MM.1S (cell line): ENCODE results near the gene LATS1.
"Not testable (repeated sequence)": the region's sequence is repeated elsewhere in the genome, so short reads cannot be mapped to it uniquely, and the experiment has no call there.

Experiments
- DNase-seq: peaks from one replicate; pipeline ENCODE4 v3.0.0-alpha.2; 2015
- H2AFZ ChIP-seq: fragments of 300-600 bp; sonication (generic); 2 replicates; pipeline ENCODE4 v1.6.0; 2016; ENCODE audit warnings: antibody characterized with exemption, low read length
- H3F3A ChIP-seq: fragments of 300-600 bp; sonication (generic); 2 replicates; pipeline ENCODE4 v1.6.1; 2016; ENCODE audit warnings: mild to moderate bottlenecking, antibody characterized with exemption, low read length, moderate library complexity, mixed read lengths; ENCODE audit not compliant: insufficient read depth
- H3K27ac ChIP-seq: fragments of 300-600 bp; sonication (generic); 2 replicates; pipeline ENCODE4 v1.5.1; 2016; ENCODE audit warnings: mild to moderate bottlenecking, low read length
- H3K27me3 ChIP-seq: fragments of 300-600 bp; sonication (generic); replicated peaks from 2 replicates; pipeline ENCODE4 v1.6.0; 2016; ENCODE audit warnings: low read length; ENCODE audit not compliant: insufficient read depth
- H3K36me3 ChIP-seq: fragments of 300-600 bp; sonication (generic); replicated peaks from 2 replicates; pipeline ENCODE4 v1.6.1; 2016; ENCODE audit warnings: mild to moderate bottlenecking, low read length, mixed read lengths; ENCODE audit not compliant: insufficient read depth
- H3K4me1 ChIP-seq: fragments of 300-600 bp; sonication (generic); 2 replicates; pipeline ENCODE4 v1.6.1; 2016; ENCODE audit warnings: low read length, mixed read lengths
- H3K4me2 ChIP-seq: fragments of 300-600 bp; sonication (generic); 2 replicates; pipeline ENCODE4 v1.6.0; 2016; ENCODE audit warnings: low read depth, low read length
- H3K4me3 ChIP-seq: fragments of 300-600 bp; sonication (generic); 2 replicates; pipeline ENCODE4 v1.5.1; 2016; ENCODE audit warnings: low read length, mixed read lengths
- H3K79me2 ChIP-seq: fragments of 300-600 bp; sonication (generic); 2 replicates; pipeline ENCODE4 v1.6.1; 2016; ENCODE audit warnings: mixed run types, low read length, mixed read lengths
- H3K9ac ChIP-seq: fragments of 300-600 bp; sonication (generic); 2 replicates; pipeline ENCODE4 v1.6.1; 2016; ENCODE audit warnings: low read length, mixed read lengths
- H3K9me2 ChIP-seq: fragments of 300-600 bp; sonication (generic); replicated peaks from 2 replicates; pipeline ENCODE4 v1.6.1; 2016; ENCODE audit warnings: mild to moderate bottlenecking, low read length, mixed read lengths; ENCODE audit not compliant: insufficient read depth
- H3K9me3 ChIP-seq: fragments of 300-600 bp; sonication (generic); replicated peaks from 2 replicates; pipeline ENCODE4 v1.6.1; 2016; ENCODE audit warnings: mild to moderate bottlenecking, low read length, mixed read lengths; ENCODE audit not compliant: insufficient read depth
- H4K20me1 ChIP-seq: fragments of 300-600 bp; sonication (generic); 2 replicates; pipeline ENCODE4 v1.6.1; 2016; ENCODE audit warnings: mild to moderate bottlenecking, low read length, moderate library complexity, mixed read lengths; ENCODE audit not compliant: insufficient read depth
- CTCF ChIP-seq: fragments of 300-600 bp; sonication (generic); IDR thresholded peaks from 2 replicates; pipeline ENCODE4 v1.5.1; 2016; ENCODE audit warnings: antibody characterized with exemption, low read length, mixed read lengths
- EZH2 ChIP-seq: fragments of 300-600 bp; sonication (generic); optimal IDR thresholded peaks from 2 replicates; pipeline ENCODE3; 2017; ENCODE audit warnings: low read depth, mild to moderate bottlenecking, antibody characterized with exemption, low read length, mixed read lengths
- EZH2phosphoT487 ChIP-seq: fragments of 300-600 bp; sonication (generic); IDR thresholded peaks from 2 replicates; pipeline ENCODE4 v1.6.1; 2018; ENCODE audit warnings: antibody characterized with exemption, low read length

The LATS1 gene

DNA sequence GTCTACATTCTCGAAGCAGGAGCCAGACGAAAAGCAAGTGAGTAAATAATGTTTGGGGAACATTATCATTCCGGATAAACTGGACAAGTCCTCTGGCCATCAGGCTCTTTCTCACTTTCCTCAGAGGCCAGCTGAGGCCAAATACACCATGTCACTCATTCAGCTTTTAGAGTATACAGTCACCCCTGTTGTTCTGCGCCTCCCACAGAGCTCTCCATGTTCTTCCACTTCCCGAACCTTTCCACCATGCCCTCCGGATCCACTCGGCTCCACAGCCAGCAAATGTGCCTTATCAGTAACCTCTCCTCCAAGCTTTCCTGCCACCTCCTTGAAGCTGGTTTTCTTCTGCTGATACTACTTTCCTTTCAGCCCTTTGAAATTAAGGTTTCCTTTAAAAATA, 31.7 kb downstream of the LATS1 start:
- Histone ChIP-seq H3K9me2 (no peaks in the 10 kb centered on the region), H3K9ac (no peak overlapping the region), H3F3A (no peaks in the 10 kb centered on the region), H3K27me3 (no peaks in the 10 kb centered on the region), H3K4me3 (no peak overlapping the region), H2AFZ (no peak overlapping the region), H3K4me2 (no peak overlapping the region), H3K9me3 (no peaks in the 10 kb centered on the region), H4K20me1 (no peaks in the 10 kb centered on the region), H3K27ac (no peak overlapping the region), H3K4me1 (no peaks in the 10 kb centered on the region), H3K79me2 (no peaks in the 10 kb centered on the region), H3K36me3 (no peaks in the 10 kb centered on the region)
- no peak for DNase-seq
- TF ChIP-seq EZH2phosphoT487 (no peak), CTCF (no peak), EZH2 (no peak)

GRCh38 chr6:149683256-149683859, 34.5 kb downstream of the LATS1 start:
- Histone ChIP-seq H3K9ac (no peak overlapping the region), H3K9me3 (no peaks in the 10 kb centered on the region), H3K79me2 (no peaks in the 10 kb centered on the region), H2AFZ (no peak overlapping the region), H3K4me1 (no peaks in the 10 kb centered on the region), H3K9me2 (no peaks in the 10 kb centered on the region), H3K27me3 (no peaks in the 10 kb centered on the region), H4K20me1 (no peaks in the 10 kb centered on the region), H3F3A (no peaks in the 10 kb centered on the region), H3K4me3 (no peak overlapping the region), H3K27ac (no peak overlapping the region), H3K36me3 (no peaks in the 10 kb centered on the region; the same call in 1 of the 2 replicates), H3K4me2 (no peak overlapping the region)
- no peak for DNase-seq
- TF ChIP-seq EZH2 (no peak), EZH2phosphoT487 (no peak), CTCF (no peak)

DNA sequence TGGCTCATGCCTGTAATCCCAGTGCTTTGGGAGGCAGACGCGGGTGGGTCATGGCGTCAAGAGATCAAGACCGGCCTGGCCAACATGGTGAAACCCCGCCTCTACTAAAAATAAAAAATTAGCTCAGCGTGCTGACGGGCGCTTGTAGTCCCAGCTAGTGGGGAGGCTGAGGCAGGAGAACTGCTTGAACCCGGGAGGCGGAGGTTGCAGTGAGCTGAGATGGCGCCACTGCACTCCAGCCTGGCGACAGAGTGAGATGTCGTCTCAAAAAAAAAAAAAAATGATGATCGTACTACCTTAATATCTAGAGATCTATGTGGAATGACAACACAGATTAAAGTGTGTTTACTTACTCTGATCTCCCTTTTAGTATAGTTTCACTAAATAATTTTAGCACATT, 36.1 kb downstream of the LATS1 start:
- H3K9me3 ChIP-seq, H3K4me3 ChIP-seq, H3K27me3 ChIP-seq, H3K4me2 ChIP-seq, H3K9ac ChIP-seq, H3K4me1 ChIP-seq, H3K9me2 ChIP-seq, DNase-seq, H3K27ac ChIP-seq, H3K36me3 ChIP-seq, H3F3A ChIP-seq, H3K79me2 ChIP-seq, H4K20me1 ChIP-seq, H2AFZ ChIP-seq: not testable (repeated sequence)

GRCh38 chr6:149681209-149681608, 36.7 kb downstream of the LATS1 start:
- Histone ChIP-seq H4K20me1 (no peaks in the 10 kb centered on the region), H3K4me3 (no peak overlapping the region), H3K4me1 (no peaks in the 10 kb centered on the region), H3K27me3 (no peaks in the 10 kb centered on the region), H3K27ac (no peak overlapping the region), H3K9me3 (no peaks in the 10 kb centered on the region), H3K9ac (no peak overlapping the region), H2AFZ (no peak overlapping the region), H3K4me2 (no peak overlapping the region), H3K9me2 (no peaks in the 10 kb centered on the region), H3K36me3 (no peaks in the 10 kb centered on the region; the same call in 1 of the 2 replicates), H3K79me2 (no peaks in the 10 kb centered on the region), H3F3A (no peaks in the 10 kb centered on the region)
- DNase-seq: no peak
- no peak for TF ChIP-seq EZH2phosphoT487
- no peak for TF ChIP-seq CTCF
- TF ChIP-seq EZH2: no peak
